ENCODE results near the gene YIF1B. TPM values are rescaled to one million over a fixed set of nuclear protein-coding genes. Genes with fewer than 3 reads are reported as not detected.
"Not testable (repeated sequence)": the region's sequence is repeated elsewhere in the genome, so short reads cannot be mapped to it uniquely, and the experiment has no call there.

The YIF1B gene
- total RNA-seq, 1 donor, result 50.1 TPM

- no peak overlapping the region for H3K4me3 ChIP-seq (ENCODE audit: low read depth, low read length)
- no peak for DNase-seq (ENCODE audit: low read depth)
- TF ChIP-seq CTCF (IDR thresholded peaks at IDR 0.05; ENCODE audit: insufficient read depth, low read depth, low read length), result no peak
Measured at GRCh38 chr19:38262585-38263268, 53.0 kb downstream of the YIF1B start.

- DNase-seq (ENCODE audit: low read depth); H3K4me3 ChIP-seq (ENCODE audit: low read depth, low read length): not testable (repeated sequence)
Measured at GRCh38 chr19:38261942-38262341, 53.8 kb downstream of the YIF1B start.

- TF ChIP-seq CTCF (IDR thresholded peaks at IDR 0.05; ENCODE audit: insufficient read depth, low read depth, low read length), result no peak
- H3K4me3 ChIP-seq (ENCODE audit: low read depth, low read length), result peak overlapping the region; percentile 59
- peak; percentile 42 for DNase-seq (ENCODE audit: low read depth)
Measured at GRCh38 chr19:38255383-38256014, 60.2 kb downstream of the YIF1B start.

DNA sequence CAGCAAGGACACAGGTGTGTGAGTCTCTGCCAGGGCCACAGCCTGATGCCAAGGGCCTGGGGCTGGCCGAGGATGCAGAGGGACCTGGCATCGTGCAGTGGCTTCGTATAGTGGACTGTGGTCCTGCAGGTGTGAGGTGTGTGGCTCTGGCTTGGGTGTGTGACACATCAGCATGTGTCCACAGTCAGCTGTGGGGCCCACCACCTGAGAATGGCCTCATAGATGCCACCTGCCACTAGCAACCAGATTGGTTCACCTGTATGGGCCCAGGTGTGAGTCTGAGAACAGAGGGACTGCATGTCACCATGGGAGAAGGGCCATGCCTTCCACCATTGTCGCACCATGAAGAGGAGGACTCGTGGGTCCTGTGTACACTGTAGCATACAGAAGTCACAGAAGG lies 62.0 kb downstream of the YIF1B start:
- no peak overlapping the region for H3K4me3 ChIP-seq (ENCODE audit: low read depth, low read length)
- TF ChIP-seq CTCF (IDR thresholded peaks at IDR 0.05; ENCODE audit: insufficient read depth, low read depth, low read length), result no peak
- DNase-seq (ENCODE audit: low read depth), result no peak

Small RNA genes within 50 kb of the gene (small RNA-seq; reads per million reads assigned to genes)
- gene RF00019, result not detected

Other genes with a start within 250 kb of the YIF1B start
- 1.7 and 3.5 TPM in 2 replicates for gene DPF1, start 91.7 kb downstream of the YIF1B start, total RNA-seq
- gene PPP1R14A, start 59.6 kb downstream of the YIF1B start, total RNA-seq, result 1.3 and 8.7 TPM in 2 replicates
- 3.5 and 5.5 TPM in 2 replicates for gene SPINT2, start 51.4 kb downstream of the YIF1B start, total RNA-seq
- 1.3 and 3.2 TPM in 2 replicates for gene C19orf33, start 11.7 kb downstream of the YIF1B start, total RNA-seq
- 8.6 and 9.3 TPM in 2 replicates for gene KCNK6, start 3.9 kb upstream of the YIF1B start, total RNA-seq
- gene CATSPERG, start 19.9 kb upstream of the YIF1B start, total RNA-seq, result 1.3 and 1.7 TPM in 2 replicates
- 277 and 299 TPM in 2 replicates for gene PSMD8, start 58.6 kb upstream of the YIF1B start, total RNA-seq
- 0.32 and 0.86 TPM in 2 replicates for gene GGN, start 72.1 kb upstream of the YIF1B start, total RNA-seq
- 3.9 TPM in 2 replicates for gene SPRED3, start 72.8 kb upstream of the YIF1B start, total RNA-seq
- 7.8 and 10.3 TPM in 2 replicates for gene FAM98C, start 87.1 kb upstream of the YIF1B start, total RNA-seq
- gene RASGRP4, start 110.3 kb upstream of the YIF1B start, total RNA-seq, result not detected in 2 replicates
- under 0.01 TPM in 2 replicates for gene RYR1, start 117.7 kb upstream of the YIF1B start, total RNA-seq